ENCODE results near the gene OPTN. TPM values are rescaled to one million over a fixed set of nuclear protein-coding genes. Genes with fewer than 3 reads are reported as not detected.

The OPTN gene
- total RNA-seq, 4 donors from 2014 or later: 69.0 to 103 (median 82.2) TPM

DNA sequence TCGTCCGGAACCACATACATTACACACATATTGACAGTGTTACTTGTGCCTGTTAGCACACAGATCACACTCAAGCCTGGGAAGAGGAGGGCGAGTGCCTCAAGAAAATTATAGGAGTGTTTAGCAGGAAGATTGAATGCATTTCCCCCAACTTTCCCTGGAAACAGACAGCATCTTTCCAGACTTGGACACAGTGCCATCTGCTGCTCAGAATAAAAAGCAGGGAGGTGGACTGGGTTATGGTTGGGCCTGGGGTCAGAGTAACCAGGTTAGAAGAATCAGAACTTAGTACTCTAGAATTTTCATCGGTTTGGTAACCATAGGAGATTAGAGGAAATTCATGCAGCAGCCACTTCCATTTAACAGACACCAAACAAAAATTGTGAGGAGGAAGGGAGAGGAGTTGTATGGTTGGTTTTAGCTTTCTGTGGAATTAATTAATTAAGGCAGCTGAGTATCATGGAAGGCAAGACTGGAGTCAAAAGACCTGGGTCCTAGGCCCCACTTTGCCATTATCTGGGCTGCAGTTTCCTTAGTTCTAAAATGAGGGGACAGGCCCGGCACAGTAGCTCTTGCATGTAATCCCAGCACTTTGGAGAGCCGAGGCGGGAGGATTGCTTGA, 43.4 kb upstream of the OPTN start:
- WGBS, 2 donors (ENCODE audit: low coverage in 1 of 2): 69 to 82% methylated on average over 2 to 6 of the region's 7 CpGs
- Histone ChIP-seq H3K36me3 (no peaks in the 10 kb centered on the region), H3K27ac (no peak overlapping the region), H3K27me3 (peaks cover 13% of the 10 kb centered on the region), H3K4me3 (no peak overlapping the region), H3K4me1 (no peaks in the 10 kb centered on the region), H3K9me3 (no peaks in the 10 kb centered on the region)
- ATAC-seq: no peak
- TF ChIP-seq CTCF (IDR thresholded peaks at IDR 0.05) (peak in 3 of 4 experiments; percentile 28 to 49 (median 32)), POLR2A (IDR thresholded peaks at IDR 0.05) (no peak)

GRCh38 chr10:13062803-13063202, 37.2 kb upstream of the OPTN start:
- peaks cover 22% of the 10 kb centered on the region for H3K27me3 ChIP-seq
- H3K27ac ChIP-seq: no peak overlapping the region
- no peaks in the 10 kb centered on the region for H3K9me3 ChIP-seq
- no peak overlapping the region for H3K4me3 ChIP-seq
- 76% methylated on average over 2 of the region's 5 CpGs; no CpG with 5 or more reads in 1 of the 2 donors for WGBS, 2 donors (ENCODE audit: low coverage in 1 of 2)
- H3K4me1 ChIP-seq: no peaks in the 10 kb centered on the region
- no peak for ATAC-seq
- TF ChIP-seq POLR2A (IDR thresholded peaks at IDR 0.05) (no peak), EP300 (IDR thresholded peaks at IDR 0.05) (no peak), CTCF (IDR thresholded peaks at IDR 0.05) (no peak), POLR2AphosphoS5 (IDR thresholded peaks at IDR 0.05) (no peak)
- H3K36me3 ChIP-seq: no peaks in the 10 kb centered on the region

DNA sequence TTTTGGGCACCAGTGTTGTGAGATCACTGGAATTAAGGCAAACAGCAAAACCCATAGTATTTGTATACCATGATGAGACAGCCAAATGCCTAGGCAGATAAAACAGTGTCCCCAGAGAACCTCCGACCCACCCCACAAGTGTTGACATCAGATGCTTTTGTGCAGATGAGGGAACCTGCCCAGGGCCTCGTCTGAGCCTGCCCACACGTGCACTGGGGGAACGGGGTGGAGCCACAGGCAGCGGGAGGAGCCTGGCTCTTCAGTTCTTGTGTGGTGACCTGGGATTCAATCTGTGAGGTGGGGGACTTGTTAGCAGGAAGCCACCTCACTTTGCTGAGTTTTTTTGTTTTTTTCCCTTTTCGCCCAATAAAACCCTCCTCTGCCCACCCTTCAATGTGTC, 33.4 kb upstream of the OPTN start:
- H3K27ac ChIP-seq: no peak overlapping the region
- H3K27me3 ChIP-seq: peaks cover 15% of the 10 kb centered on the region
- TF ChIP-seq POLR2A (IDR thresholded peaks at IDR 0.05) (no peak), EP300 (IDR thresholded peaks at IDR 0.05) (no peak)
- WGBS, 2 donors (ENCODE audit: low coverage in 1 of 2): 69 to 80% methylated on average over 5 to 6 of the region's 6 CpGs
- H3K4me1 ChIP-seq: no peaks in the 10 kb centered on the region
- no peak for ATAC-seq
- H3K36me3 ChIP-seq: no peaks in the 10 kb centered on the region
- no peaks in the 10 kb centered on the region for H3K9me3 ChIP-seq
- no peak overlapping the region for H3K4me3 ChIP-seq

DNA sequence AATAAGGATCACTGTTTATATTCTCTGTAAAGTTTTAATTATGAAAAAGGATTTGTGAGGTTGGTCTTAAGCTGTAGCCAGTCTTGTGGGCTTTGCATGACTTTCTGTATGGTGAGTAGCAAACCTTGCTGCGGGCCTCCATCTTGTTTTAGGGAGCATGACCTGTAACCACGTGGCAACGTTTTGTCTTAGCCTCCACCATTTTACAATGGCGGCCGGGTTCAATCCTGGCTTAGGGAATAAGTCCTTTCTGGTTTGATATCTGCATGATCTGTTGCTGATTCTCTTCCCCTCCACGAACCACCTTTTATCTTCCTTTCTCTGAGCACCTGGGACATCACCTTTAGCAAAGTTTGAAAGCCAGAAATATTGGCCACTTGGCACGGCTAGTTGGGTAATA, 32.5 kb upstream of the OPTN start:
- Histone ChIP-seq H3K27ac (no peak overlapping the region), H3K9me3 (no peaks in the 10 kb centered on the region), H3K36me3 (no peaks in the 10 kb centered on the region), H3K27me3 (peaks cover 15% of the 10 kb centered on the region), H3K4me1 (no peaks in the 10 kb centered on the region), H3K4me3 (no peak overlapping the region)
- WGBS, 2 donors (ENCODE audit: low coverage in 1 of 2): 91 to 92% methylated on average over 7 of the region's 7 CpGs
- ATAC-seq: no peak
- no peak for TF ChIP-seq POLR2A (IDR thresholded peaks at IDR 0.05)
- TF ChIP-seq POLR2AphosphoS5 (IDR thresholded peaks at IDR 0.05): no peak
- no peak for TF ChIP-seq CTCF (IDR thresholded peaks at IDR 0.05)
- no peak for TF ChIP-seq EP300 (IDR thresholded peaks at IDR 0.05)

DNA sequence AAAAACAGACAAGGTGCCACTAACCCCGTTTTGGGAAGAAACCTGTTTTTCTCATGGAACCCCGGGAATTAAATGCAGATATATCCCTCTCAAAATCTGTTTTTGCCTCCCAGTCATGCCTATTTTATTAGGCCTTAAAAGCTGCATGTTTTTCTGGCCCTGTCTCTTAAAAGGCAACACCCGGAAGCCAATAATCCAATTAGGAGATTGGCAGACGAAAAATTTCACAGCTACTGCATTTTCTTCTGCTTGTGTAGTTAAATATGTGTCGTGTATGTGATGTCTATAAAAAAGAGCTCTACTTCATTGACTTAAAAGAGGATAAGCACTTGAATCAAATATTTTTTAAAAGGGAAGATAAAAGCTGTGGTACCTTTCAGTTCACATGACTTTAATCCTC, 31.9 kb upstream of the OPTN start:
- H3K27ac ChIP-seq: no peak overlapping the region
- H3K36me3 ChIP-seq: no peaks in the 10 kb centered on the region
- WGBS, 2 donors (ENCODE audit: low coverage in 1 of 2): 66 to 79% methylated on average over 4 to 5 of the region's 5 CpGs
- H3K9me3 ChIP-seq: no peaks in the 10 kb centered on the region
- no peak overlapping the region for H3K4me3 ChIP-seq
- no peaks in the 10 kb centered on the region for H3K4me1 ChIP-seq
- H3K27me3 ChIP-seq: peaks cover 15% of the 10 kb centered on the region
- TF ChIP-seq POLR2A (IDR thresholded peaks at IDR 0.05) (no peak), POLR2AphosphoS5 (IDR thresholded peaks at IDR 0.05) (no peak), EP300 (IDR thresholded peaks at IDR 0.05) (no peak), CTCF (IDR thresholded peaks at IDR 0.05) (no peak)
- no peak for ATAC-seq

Data from gastroesophageal sphincter (tissue), 4 donors.